Measurements from ENCODE around the gene ADAMTS10. TPM values are rescaled to one million over a fixed set of nuclear protein-coding genes. Genes with fewer than 3 reads are reported as not detected.

Gene ADAMTS10
- total and polyA plus RNA-seq, 11 donors, result 4.3 to 14.7 (median 7.4) TPM

- Histone ChIP-seq H3K27me3 (peaks cover 0 to 13% (median 0%) of the 10 kb centered on the region in 9 donors), H3K4me1 (peaks cover 0 to 31% (median 16%) of the 10 kb centered on the region in 12 donors), H3K9me3 (peaks cover 0 to 11% (median 3%) of the 10 kb centered on the region in 12 donors), H3K27ac (no peak overlapping the region), H3K4me3 (no peak overlapping the region), H3K36me3 (peaks cover 0 to 54% (median 12%) of the 10 kb centered on the region in 9 donors)
- DNase-seq, result no peak
- TF ChIP-seq POLR2A (IDR thresholded peaks at IDR 0.05), result no peak
- TF ChIP-seq CTCF (IDR thresholded peaks at IDR 0.05), result no peak
- ATAC-seq, result no peak
- intact Hi-C loops (cut with DNase I), result no loop called here
- WGBS, 4 donors, result 71 to 78% (median 77%) methylated on average over 8 to 15 of the region's 15 CpGs
These were observed 14.9 kb downstream of the ADAMTS10 start for GRCh38 chr19:8595651-8596050.

- 77 to 96% (median 82%) methylated on average over 2 of the region's 2 CpGs for WGBS, 4 donors
- Histone ChIP-seq H3K27ac (no peak overlapping the region), H3K9me3 (peaks cover 0 to 11% (median 3%) of the 10 kb centered on the region in 12 donors), H3K4me3 (no peak overlapping the region), H3K27me3 (peaks cover 0 to 13% (median 0%) of the 10 kb centered on the region in 9 donors), H3K36me3 (peaks cover 0 to 37% (median 11%) of the 10 kb centered on the region in 9 donors), H3K4me1 (peaks cover 0 to 31% (median 16%) of the 10 kb centered on the region in 12 donors)
- intact Hi-C loops (cut with DNase I), result no loop called here
- TF ChIP-seq CTCF (IDR thresholded peaks at IDR 0.05), result peak in 4 of 12 donors; percentile 20 to 31 (median 22)
- TF ChIP-seq POLR2A (IDR thresholded peaks at IDR 0.05), result no peak
- DNase-seq (no peak), ATAC-seq (no peak)
These were observed 16.6 kb downstream of the ADAMTS10 start for GRCh38 chr19:8593931-8594330.

GRCh38 chr19:8592231-8593009 is 18.1 kb downstream of the ADAMTS10 start:
- Histone ChIP-seq H3K4me1 (peaks cover 0 to 31% (median 16%) of the 10 kb centered on the region in 12 donors), H3K9me3 (peaks cover 0 to 11% (median 3%) of the 10 kb centered on the region in 12 donors), H3K4me3 (peak overlapping the region in 11 of 12 donors; percentile 1 to 57 (median 42)), H3K27me3 (peaks cover 0 to 13% (median 0%) of the 10 kb centered on the region in 9 donors), H3K27ac (peak overlapping the region in 4 of 12 donors; percentile 5 to 55 (median 20)), H3K36me3 (peaks cover 0 to 26% (median 8%) of the 10 kb centered on the region in 9 donors)
- intact Hi-C loops (cut with DNase I), result no loop called here
- 1 to 2% (median 1%) methylated on average over 43 to 55 of the region's 55 CpGs for WGBS, 4 donors
- no peak for TF ChIP-seq CTCF (IDR thresholded peaks at IDR 0.05)
- peak in 1 of 2 donors; percentile 50 for TF ChIP-seq POLR2A (IDR thresholded peaks at IDR 0.05)
- peak; percentile 88 to 95 (median 91) for ATAC-seq
- peak; percentile 92 to 97 (median 96) for DNase-seq

GRCh38 chr19:8589177-8589714 is 21.3 kb downstream of the ADAMTS10 start:
- intact Hi-C loops (cut with DNase I), result loop anchor here in 3 of 10 donors (10.0 kb wide), 2 partner anchors 56 to 234 kb away; no protein-coding TSS in a partner anchor
- 85 to 86% (median 86%) methylated on average over 27 to 32 of the region's 32 CpGs for WGBS, 4 donors
- Histone ChIP-seq H3K36me3 (peaks cover 0 to 32% (median 0%) of the 10 kb centered on the region in 9 donors), H3K4me3 (no peak overlapping the region), H3K27me3 (peaks cover 0 to 13% (median 0%) of the 10 kb centered on the region in 9 donors), H3K9me3 (peaks cover 0 to 11% (median 3%) of the 10 kb centered on the region in 12 donors), H3K27ac (no peak overlapping the region), H3K4me1 (peaks cover 0 to 20% (median 14%) of the 10 kb centered on the region in 12 donors)
- TF ChIP-seq CTCF (IDR thresholded peaks at IDR 0.05), result no peak
- no peak for TF ChIP-seq POLR2A (IDR thresholded peaks at IDR 0.05)
- DNase-seq, result no peak
- no peak for ATAC-seq

Data from heart left ventricle (tissue), 16 donors.